Endodermal cell (in vitro differentiated cells): ENCODE measurements around the gene N4BP3. TPM values are rescaled to one million over a fixed set of nuclear protein-coding genes. Genes with fewer than 3 reads are reported as not detected.

Experiments
- DNase-seq: peaks from one replicate; pipeline ENCODE4 v3.0.0-alpha.2; 2017
- H3K27ac ChIP-seq: 2 replicates; pipeline ENCODE4 v1.5.1; 2013; ENCODE audit warnings: mild to moderate bottlenecking, low read depth, low read length, moderate library complexity
- H3K27me3 ChIP-seq: 2 replicates; pipeline ENCODE4 v1.6.1; 2013; ENCODE audit warnings: mild to moderate bottlenecking, low read length, moderate library complexity; ENCODE audit not compliant: insufficient read depth, control insufficient read depth, poor library complexity, severe bottlenecking
- H3K36me3 ChIP-seq: 2 replicates; pipeline ENCODE4 v1.7.0; 2013; ENCODE audit warnings: mild to moderate bottlenecking, low read length, moderate library complexity; ENCODE audit not compliant: control insufficient read depth, insufficient read depth
- H3K4me1 ChIP-seq: one replicate; pipeline ENCODE4 v1.7.0; 2013; ENCODE audit warnings: low read length; ENCODE audit not compliant: control insufficient read depth, insufficient read depth
- H3K4me3 ChIP-seq: 2 replicates; pipeline ENCODE4 v1.5.1; 2013; ENCODE audit warnings: mild to moderate bottlenecking, low read length, moderate library complexity
- H3K9ac ChIP-seq: 2 replicates; pipeline ENCODE4 v1.6.1; 2013; ENCODE audit warnings: mild to moderate bottlenecking, low read length, moderate library complexity; ENCODE audit not compliant: poor library complexity, severe bottlenecking; ENCODE audit errors: extremely low read depth
- H3K9me3 ChIP-seq: 2 replicates; pipeline ENCODE4 v1.6.1; 2013; ENCODE audit warnings: mild to moderate bottlenecking, low read length, moderate library complexity; ENCODE audit not compliant: control insufficient read depth
- H3K27ac Mint-ChIP-seq: 2 replicates; pipeline ENCODE4 v1.8.0; 2020; ENCODE audit warnings: mixed read lengths
- H3K27me3 Mint-ChIP-seq: 2 replicates; pipeline ENCODE4 v1.8.0; 2021; ENCODE audit warnings: mild to moderate bottlenecking, mixed read lengths; ENCODE audit not compliant: insufficient read depth
- H3K36me3 Mint-ChIP-seq: 2 replicates; pipeline ENCODE4 v1.8.0; 2020; ENCODE audit warnings: low read depth, mixed read lengths
- H3K4me1 Mint-ChIP-seq: 2 replicates; pipeline ENCODE4 v1.8.0; 2020; ENCODE audit warnings: mixed read lengths
- H3K4me3 Mint-ChIP-seq: 2 replicates; pipeline ENCODE4 v1.8.0; 2020; ENCODE audit warnings: mild to moderate bottlenecking, moderate library complexity, mixed read lengths
- H3K9me3 Mint-ChIP-seq: 2 replicates; pipeline ENCODE4 v1.8.0; 2020; ENCODE audit warnings: mild to moderate bottlenecking, mixed read lengths
- CTCF ChIP-seq: fragments of 200-600 bp; sonication (generic); conservative IDR thresholded peaks from 2 replicates; pipeline ENCODE4 v1.5.0; 2021; ENCODE audit warnings: antibody characterized with exemption, mild to moderate bottlenecking
- WGBS, 2 experiments: methylation state at CpG; one replicate each; pipeline versions ENCODE4 v1.1.5 to v1.1.7; 2013; ENCODE audit warnings: missing lambda C conversion rate in 2 of 2, mixed read lengths in 1 of 2; ENCODE audit not compliant: insufficient coverage in 1 of 2, insufficient read length in 1 of 2; 5-methylcytosine and 5-hydroxymethylcytosine counted together
- total RNA-seq, 2 donors: library from RNA; stranded (reverse); fragmentation: NEBNext Ultra II Directional in 1 of 2; extraction: Animal tissue kit (Norgen Biotek cat#: 25700) in 1 of 2; gene quantifications; 2 replicates in 1 of 2; 3 replicates in 1 of 2; pipeline ENCODE4 v1.2.1, GENCODE V29; 2021

N4BP3 gene
- total RNA-seq, 2 donors from 2014 or later, result 12.7 to 15.2 TPM

- Mint-ChIP-seq H3K4me1 (peaks cover 18% of the 10 kb centered on the region), H3K27ac (no peak overlapping the region), H3K36me3 (no peaks in the 10 kb centered on the region), H3K9me3 (no peaks in the 10 kb centered on the region), H3K27me3 (no peaks in the 10 kb centered on the region), H3K4me3 (no peak overlapping the region)
- Histone ChIP-seq H3K9ac (no peak overlapping the region), H3K27ac (no peak overlapping the region), H3K4me1 (peaks cover 13% of the 10 kb centered on the region), H3K4me3 (no peak overlapping the region), H3K36me3 (peaks cover 29% of the 10 kb centered on the region), H3K27me3 (no peaks in the 10 kb centered on the region), H3K9me3 (no peaks in the 10 kb centered on the region)
- no peak for DNase-seq
- no peak for TF ChIP-seq CTCF
- 86 to 92% methylated on average over 7 to 27 of the region's 27 CpGs for WGBS, 2 experiments
These were observed 6.7 kb downstream of the N4BP3 start for GRCh38 chr5:178119915-178120606.

- Histone ChIP-seq H3K9me3 (no peaks in the 10 kb centered on the region), H3K4me3 (no peak overlapping the region), H3K9ac (no peak overlapping the region), H3K4me1 (peaks cover 9% of the 10 kb centered on the region), H3K36me3 (peaks cover 29% of the 10 kb centered on the region), H3K27ac (no peak overlapping the region), H3K27me3 (no peaks in the 10 kb centered on the region)
- Mint-ChIP-seq H3K4me3 (no peak overlapping the region), H3K27ac (no peak overlapping the region), H3K36me3 (no peaks in the 10 kb centered on the region), H3K9me3 (no peaks in the 10 kb centered on the region), H3K27me3 (no peaks in the 10 kb centered on the region), H3K4me1 (peaks cover 12% of the 10 kb centered on the region)
- TF ChIP-seq CTCF, result peak; percentile 84
- peak; percentile 91 for DNase-seq
- WGBS, 2 experiments, result 90% methylated on average over 16 to 29 of the region's 29 CpGs
These were observed 7.5 kb downstream of the N4BP3 start for GRCh38 chr5:178120607-178121357.

- TF ChIP-seq CTCF, result no peak
- WGBS, 2 experiments, result 95 to 98% methylated on average over 32 to 38 of the region's 38 CpGs
- Histone ChIP-seq H3K36me3 (peaks cover 29% of the 10 kb centered on the region), H3K9ac (no peak overlapping the region), H3K27me3 (no peaks in the 10 kb centered on the region), H3K4me1 (peaks cover 3% of the 10 kb centered on the region), H3K4me3 (no peak overlapping the region), H3K9me3 (no peaks in the 10 kb centered on the region), H3K27ac (peak overlapping the region; percentile 22)
- Mint-ChIP-seq H3K4me3 (no peak overlapping the region), H3K27ac (no peak overlapping the region), H3K4me1 (peaks cover 8% of the 10 kb centered on the region), H3K27me3 (no peaks in the 10 kb centered on the region), H3K9me3 (no peaks in the 10 kb centered on the region), H3K36me3 (no peaks in the 10 kb centered on the region)
- no peak for DNase-seq
These were observed 8.3 kb downstream of the N4BP3 start for GRCh38 chr5:178121391-178122276.
